HG03095 (cell line): ENCODE data around the gene TMEM51.
A peak's percentile ranks its signal among the peaks of the same experiment; 100 is the strongest.

Source experiments
- ATAC-seq: cut with Tn5 transposase; IDR thresholded peaks from one replicate; pipeline ENCODE4 v1.9.1; 2021; ENCODE audit warnings: moderate library complexity; ENCODE audit not compliant: unreplicated experiment

Gene TMEM51

DNA sequence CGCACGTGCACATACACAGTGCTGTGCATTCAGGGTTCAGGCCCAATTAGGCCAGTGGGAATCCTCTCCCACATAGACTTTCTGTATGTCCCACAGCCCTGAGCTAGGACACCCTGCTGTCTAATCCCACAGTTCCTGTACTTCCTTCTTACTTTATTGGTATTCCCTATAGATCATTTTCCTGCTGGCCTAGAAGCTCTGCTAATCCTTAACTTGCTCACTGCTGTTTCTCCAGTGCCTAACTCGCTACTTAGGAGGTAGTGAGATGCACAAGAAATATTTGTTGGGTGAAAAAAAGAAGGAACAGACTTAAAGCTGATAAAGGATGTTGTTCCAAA lies 59.4 kb downstream of the TMEM51 start:
- no peak for ATAC-seq

DNA sequence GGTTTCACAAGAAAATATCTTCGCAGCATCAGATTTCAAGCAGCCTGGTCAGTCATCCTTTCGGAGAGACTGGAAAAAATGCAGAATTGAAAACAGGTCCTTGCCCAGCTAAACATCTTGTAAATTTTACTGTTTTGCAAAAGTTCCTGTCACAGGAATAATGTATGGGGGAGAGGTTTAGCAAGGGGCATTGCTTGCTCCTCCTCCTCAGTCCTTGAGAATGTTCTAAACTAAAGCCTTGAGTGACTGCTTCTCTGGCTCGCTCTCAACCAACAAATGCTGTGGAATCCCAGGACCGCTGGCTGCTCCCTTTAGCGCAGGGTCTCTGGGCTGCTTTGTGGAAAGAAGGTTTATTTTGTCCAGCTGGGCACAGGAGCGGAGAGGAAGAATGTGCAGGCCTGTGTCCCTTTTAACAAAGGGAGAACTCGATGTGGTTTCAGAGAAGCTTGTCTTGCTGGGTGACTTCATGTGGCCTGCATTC lies 59.8 kb downstream of the TMEM51 start:
- ATAC-seq: no peak

DNA sequence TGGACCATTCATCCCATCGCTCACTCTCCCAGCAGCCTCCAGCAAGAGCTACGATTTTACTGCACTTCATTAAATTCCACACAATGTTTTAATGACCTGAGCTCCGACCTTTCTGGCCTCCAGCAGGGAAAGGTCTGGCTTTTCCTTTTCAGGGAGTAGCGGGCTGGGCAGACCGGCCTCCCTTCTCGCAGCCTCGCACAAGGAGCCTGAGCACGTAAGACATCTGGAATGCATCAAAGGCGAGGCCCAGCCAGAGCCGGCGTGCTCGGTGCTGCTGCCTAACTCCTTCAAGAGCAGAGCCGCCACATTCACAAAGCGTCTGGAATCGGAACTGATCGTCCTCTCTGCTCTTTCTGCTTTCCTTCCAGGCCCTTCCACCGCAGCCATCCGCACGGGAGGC lies 61.0 kb downstream of the TMEM51 start:
- no peak for ATAC-seq

DNA sequence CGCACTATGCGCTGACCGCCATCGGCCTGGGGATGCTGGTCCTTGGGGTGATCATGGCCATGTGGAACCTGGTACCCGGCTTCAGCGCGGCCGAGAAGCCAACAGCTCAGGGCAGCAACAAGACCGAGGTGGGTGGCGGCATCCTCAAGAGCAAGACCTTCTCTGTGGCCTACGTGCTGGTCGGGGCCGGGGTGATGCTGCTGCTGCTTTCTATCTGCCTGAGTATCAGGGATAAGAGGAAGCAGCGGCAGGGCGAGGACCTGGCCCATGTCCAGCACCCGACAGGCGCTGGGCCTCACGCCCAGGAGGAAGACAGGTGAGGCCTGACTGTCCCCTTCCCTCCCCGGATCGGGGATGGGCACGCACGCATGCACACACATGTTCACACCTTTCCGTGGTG lies 61.6 kb downstream of the TMEM51 start:
- ATAC-seq: no peak

DNA sequence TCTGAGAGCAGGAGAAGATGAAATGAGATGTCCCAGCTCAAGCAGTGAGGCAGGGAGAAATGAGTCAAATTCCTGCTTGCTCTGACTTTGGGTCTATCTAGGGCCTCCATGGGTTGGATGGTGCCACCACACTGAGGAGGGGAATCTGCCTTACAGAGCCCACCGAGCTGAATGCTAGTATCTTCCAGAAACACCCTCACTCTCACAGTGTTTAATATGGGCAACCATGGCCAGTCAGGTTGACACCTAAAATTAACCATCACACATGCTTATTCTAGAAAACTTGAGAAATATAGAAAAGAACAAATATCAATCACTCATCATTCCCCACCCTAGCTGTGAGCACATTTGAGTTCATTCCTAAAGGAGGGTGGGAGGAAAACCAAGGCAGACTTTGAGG lies 64.1 kb downstream of the TMEM51 start:
- no peak for ATAC-seq

DNA sequence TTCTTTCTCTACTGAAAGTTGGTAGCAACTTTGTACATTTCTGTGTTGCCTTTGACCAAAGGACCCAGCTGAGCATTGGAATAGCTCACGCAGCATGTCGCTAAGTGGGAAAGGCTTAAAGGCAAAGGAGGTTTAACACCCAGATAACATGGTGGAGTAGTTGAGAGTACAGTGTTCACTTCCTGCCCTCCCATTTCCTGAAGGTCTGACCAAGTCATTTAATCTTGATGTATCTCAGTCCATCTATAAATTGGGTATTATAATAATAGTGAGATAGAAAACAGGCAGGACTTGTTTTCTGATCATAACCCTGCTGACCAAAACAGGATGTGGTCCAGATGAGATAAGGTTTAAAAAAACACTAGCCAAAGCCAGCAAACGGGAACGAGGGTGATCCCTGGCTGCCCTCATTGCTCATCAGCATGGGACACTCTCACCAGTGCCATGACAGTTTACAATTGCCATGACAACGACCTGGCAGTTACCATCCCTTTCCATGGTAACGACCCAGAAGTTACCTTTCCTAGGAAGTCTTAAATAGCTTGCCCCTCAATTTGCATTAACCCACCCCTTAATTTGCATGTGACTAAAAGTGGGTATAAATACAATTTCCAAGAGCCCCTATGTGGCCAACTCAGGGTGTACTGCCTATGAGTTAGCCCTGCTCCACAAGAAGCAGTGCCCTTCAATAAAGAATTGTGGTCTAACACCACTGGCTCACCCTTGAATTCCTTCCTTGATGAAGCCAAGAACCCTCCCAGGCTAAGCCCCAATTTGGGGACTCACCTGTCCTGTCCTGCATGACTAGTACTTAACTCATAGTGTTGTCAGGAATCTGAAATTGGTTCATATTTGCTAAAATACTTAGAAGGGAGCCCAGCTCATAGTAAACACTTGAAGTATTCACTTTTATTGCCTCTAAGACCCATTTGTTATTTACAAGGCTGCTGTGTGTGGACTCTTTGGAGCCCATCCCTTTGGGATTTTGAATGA lies 65.0 kb downstream of the TMEM51 start:
- no peak for ATAC-seq

DNA sequence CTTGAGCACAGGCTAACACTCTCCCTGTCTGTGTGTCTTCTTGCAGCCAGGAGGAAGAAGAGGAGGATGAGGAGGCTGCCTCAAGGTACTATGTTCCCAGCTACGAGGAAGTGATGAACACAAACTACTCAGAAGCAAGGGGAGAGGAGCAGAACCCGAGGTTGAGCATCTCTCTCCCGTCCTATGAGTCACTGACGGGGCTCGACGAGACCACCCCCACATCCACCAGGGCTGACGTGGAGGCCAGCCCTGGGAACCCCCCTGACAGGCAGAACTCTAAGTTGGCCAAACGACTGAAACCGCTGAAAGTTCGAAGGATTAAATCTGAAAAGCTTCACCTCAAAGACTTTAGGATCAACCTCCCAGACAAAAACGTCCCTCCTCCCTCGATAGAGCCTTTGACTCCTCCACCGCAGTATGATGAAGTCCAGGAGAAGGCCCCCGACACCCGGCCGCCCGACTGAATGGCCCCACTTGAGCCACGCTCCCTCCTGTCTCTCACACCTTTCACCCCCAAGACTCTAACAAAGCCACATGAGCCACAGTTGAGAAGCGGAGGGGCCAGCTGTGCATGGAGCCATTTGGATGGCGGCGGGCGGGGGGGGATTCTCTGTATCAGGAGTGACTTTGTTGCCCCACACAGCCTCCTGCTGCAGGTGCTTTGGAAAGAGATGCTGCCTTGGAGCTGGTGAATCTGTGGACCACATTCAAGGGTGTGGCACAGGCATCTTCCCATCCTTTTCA lies 65.9 kb downstream of the TMEM51 start:
- ATAC-seq: no peak

DNA sequence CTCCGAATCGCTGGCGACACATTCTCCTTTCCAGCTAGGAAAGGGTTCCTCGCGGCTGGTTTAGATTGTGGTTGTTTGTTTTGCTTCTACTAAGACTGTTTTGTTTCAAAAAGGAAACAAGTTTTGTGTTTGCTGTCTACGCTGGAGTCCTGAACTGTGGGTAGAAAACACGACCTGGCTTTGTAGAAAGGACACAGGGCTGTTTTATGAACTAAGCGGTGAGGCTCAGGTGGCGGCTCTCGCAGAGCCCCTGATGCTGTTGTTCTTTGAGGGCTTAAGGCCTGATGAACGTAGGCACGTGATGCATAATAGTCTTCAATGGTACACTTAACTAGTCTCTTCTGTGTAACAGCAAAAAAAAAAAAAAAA lies 66.5 kb downstream of the TMEM51 start:
- no peak for ATAC-seq

DNA sequence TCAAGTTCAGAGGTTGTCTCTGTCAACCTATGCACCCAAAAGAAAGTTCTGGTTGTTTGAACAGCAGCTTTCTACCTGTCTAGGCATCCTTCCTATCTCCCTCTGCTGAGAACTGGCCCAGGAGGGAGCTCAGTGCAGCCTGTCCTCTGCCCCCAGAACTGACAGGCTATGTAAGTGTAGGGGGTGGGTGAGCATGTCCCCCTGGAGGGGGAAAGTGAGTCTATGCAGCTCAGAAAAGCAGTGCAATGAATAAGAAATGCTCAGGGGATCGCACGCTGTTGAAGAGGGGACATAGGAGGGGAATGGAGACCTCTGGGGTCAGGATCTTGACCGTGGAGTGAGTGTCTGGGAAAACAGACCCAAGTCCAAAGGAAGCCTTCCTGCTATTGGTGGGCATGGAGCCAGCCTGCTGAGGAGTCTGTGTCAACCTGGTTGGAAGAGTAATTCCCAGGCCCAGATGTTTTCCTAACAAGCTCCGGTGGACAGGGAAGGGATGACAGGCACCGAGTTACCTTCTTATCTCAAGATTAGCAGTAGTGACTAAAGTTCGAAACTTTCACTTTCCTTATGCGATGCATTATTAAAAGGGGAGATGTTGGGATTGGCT lies 67.4 kb downstream of the TMEM51 start:
- no peak for ATAC-seq

DNA sequence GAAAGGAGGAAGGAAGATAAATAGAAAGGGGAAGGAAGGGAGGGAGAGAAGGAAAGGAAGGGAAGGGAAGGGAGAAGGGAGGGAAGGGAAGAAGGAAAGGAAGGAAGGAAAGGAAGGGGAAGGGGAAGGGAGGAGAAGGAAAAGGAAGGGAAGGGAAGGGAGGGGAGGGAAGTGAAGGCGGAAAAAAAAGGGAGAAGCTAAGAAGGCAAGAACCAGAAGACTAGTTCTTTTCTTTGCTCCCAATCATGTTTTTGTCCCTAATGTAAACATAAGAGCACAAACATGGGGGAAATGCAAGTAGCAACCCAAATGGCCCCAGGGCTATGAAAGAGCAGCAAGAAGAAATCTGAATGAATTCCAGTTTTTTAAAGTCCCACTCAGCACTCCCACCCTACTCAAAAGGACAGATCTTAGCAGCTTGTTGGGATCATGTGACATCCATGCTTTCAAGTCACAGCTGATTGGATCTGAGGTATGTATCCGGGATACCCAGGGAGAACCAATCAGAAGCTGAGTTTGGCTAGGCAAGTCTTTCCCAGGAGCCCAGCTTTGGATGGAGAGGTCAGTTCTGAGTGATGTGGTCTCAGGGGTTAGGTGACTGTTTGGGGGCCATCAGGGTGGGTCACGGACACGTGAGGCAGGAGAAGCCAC lies 69.2 kb downstream of the TMEM51 start:
- ATAC-seq: no peak

DNA sequence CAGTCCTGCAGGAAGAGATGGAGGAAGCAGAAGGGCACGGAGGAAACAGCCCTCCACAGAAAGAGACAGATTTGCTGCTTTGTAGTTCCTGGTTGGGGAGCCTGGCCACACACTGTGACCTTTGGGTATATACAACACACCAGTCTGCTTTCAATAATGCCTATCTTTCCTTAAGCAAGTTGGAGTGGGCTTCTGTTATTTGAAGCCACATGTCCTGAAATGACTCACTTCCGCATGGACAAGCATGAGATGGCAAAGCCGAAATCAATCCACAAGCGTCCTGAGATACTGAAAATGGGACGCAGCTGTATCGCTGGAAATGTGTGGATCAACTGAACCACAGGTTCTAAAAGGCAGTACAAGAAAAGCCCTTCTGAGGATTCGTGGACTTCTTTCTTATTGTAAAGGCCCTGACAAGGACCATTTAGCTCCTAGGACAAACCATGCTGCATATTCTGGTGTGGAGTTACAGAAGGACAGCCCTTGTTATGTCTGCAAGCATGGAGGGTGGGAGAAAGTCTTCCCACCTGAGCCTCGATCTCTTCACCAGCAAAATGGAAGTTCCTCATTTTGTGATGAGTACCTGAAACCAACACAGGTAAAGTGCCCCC lies 70.8 kb downstream of the TMEM51 start:
- no peak for ATAC-seq

DNA sequence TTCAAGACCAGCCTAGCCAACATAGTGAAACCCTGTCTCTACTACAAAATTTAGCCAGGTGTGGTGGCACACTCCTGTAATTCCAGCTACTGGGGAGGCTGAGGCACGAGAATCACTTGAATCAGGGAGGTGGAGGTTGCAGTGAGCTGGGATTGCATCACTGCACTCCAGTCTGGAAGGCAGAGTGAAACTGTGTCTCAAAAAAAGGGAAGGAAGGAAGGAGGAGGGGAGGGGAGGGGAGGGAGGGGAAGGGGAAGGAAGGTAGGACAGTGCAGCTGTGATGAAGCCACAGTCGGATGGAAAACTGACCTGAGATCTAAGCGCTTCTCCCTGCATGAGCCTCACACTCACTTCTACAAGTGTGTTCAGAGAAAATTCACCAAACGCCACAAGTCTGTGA lies 71.4 kb downstream of the TMEM51 start:
- no peak for ATAC-seq

DNA sequence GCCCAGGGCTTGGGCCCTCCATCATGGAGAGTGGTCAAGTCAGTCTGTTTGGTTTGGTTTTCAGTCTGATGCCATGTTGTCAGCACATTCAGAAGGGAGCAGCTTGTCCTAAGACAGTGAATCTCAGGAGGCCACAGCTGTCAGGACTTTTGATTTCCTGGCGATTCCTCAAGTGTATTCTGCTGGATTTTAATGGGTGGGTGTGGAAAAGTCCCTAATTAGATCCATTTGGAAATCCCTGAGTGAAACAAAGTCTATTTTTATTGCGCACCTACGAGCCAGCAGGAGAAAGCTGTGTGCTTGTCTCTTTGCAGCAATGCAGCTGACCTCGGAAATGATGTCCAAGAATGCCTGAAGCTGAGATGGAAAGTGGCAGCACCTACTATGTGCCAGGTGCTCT lies 71.9 kb downstream of the TMEM51 start:
- no peak for ATAC-seq

DNA sequence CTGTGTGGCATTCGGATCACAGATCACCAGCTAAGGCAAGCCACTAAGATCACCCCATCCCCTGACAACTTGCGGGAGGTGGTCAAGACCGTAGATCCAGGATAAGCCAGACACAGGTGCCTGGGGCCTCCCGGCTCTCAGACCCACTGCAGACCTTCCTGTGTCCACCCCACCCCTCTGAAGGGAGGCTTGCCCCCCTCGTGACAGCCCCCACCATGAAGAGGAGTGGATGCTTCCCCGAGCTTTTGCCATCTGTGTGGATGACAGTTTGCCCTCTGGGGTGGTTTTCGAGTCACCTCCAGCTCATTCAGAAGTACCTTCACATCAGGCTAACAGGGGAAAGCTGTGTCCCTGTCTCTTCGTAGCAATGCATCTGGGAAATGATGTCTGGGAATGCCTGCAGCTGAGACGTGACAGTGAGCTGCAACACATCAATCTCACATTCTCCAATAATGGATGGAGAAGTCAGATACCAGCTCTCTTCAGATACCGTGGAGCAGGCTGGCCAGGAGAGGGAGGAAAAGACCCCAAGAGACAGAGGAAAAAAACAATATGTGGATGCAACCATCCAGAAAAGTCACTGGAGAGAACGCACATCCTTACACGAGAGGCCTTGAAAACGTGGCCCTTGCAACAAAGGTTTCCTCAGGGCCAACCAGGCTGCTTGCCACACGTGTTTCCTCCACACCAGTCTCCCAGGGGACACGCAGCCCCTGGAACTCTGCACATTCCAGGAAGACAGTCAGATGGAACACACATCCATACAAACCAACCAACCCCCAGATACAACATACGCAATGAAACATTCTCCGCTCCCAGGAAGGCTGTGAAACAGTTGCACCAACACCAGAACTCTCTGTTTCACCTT lies 73.1 kb downstream of the TMEM51 start:
- ATAC-seq: no peak

DNA sequence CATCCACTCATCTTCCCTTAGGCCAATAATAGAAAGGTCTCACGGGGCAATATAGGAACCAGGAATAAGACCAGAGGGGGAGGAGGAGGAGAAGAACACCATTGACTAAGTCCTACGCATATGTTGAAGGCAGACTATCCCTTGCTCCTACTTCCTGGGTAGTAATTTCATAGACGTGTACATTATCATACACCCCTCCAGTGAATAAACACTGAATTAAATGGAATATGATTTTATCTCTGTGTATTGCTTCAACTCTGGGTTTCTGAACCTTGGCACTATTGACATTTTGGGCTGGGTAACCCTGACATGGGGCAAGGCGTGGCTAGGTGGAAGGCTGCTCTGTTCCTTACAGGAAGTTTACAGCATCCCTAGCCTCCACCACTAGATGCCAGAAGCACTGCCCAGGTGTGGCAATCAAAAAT lies 76.2 kb downstream of the TMEM51 start:
- ATAC-seq: no peak

DNA sequence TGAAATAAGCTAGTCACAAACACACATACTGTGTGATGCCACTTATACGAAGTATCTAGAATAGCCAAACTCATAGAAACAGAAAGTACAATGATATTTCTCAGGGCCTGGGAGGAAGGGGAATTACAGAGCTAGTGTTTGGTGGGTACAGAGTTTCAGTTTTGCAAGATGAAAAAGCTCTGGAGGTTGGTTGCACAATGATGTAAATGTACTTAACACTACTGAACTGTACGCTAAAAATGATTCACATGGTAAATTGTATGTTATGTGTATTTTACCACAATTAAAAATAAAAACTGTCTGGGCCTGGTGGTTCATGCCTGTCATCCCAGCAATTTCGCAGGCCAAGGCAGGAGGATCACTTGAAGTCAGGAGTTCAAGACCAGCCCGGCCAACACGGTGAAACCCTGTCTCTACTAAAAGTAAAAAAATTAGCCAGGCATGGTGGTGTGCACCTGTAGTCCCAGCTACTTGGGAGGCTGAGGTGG lies 78.2 kb downstream of the TMEM51 start:
- peak; percentile 80 for ATAC-seq

DNA sequence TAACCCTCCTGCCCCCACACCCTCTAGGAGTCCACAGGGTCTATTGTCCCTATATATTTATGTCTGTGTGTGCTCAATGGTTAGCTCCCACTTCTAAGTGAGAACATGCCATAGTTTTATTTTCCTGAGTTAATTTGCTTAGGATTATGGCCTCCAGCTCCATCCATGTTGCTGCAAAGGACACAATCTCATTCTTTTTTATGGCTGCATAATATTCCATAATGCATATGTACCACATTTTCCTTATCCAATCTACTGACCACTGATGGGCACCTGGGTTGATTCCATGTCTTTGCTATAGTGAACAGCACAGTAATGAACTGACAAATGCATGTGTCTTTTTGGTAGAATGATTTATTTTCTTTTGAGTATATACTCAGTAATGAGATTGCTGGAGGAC lies 80.1 kb downstream of the TMEM51 start:
- no peak for ATAC-seq

DNA sequence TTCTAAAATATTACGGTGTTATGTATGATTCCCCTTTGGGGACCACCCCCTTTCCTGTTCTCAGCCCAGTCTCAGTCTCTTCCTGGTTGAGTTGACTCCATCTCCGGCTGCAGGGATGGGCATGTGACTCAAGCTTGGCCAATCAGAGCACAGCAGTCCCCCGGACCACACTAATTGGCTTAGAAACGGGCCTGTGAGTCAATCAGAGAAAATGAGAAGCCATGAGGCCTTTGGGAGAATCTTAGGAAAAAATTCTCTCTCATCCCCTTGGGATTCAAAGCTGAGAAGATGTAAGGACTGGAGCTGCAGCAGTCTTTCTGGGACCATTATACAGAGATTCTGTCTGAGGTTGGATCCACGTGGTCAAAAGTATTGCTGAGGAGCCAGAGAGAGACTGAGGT lies 82.8 kb downstream of the TMEM51 start:
- no peak for ATAC-seq

DNA sequence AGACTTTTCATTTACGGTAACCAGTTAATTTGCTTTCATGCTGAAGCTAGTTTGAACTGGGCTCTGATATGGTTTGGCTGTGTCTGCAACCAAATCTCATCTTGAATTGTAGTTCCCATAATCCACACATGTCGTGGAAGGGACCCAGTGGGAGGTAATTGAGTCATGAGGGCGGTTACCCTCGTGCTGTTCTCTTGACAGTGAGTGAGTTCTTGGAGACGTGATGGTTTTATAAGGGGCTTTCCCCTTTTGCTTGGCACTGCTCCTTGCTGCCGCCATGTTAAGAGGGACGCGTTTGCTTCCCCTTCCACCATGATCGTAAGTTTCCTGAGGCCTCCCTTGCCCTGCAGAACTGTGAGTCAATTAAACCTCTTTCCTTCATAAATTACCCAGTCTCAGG lies 83.2 kb downstream of the TMEM51 start:
- no peak for ATAC-seq

DNA sequence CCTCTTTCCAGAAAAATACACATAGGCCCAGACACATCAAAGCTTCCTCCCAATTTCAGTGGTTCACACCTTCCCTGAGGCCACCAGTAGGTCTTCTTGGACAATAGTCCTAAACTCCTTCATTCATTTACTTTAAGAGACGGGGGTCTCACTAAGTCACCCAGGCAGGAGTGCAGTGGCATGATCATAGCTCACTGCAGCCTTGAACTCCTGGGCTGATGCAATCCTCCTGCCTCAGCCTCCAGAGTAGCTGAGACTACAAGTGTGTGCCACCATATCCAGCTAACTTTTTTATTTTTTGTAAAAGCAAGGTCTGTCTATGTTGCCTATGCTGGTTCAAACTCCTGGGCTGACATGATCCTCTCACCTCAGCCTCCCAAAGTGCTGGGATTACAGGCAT lies 85.2 kb downstream of the TMEM51 start:
- no peak for ATAC-seq
